ENCODE results near the gene CRISP2. TPM values are rescaled to one million over a fixed set of nuclear protein-coding genes. Genes with fewer than 3 reads are reported as not detected.

CRISP2 gene
- total RNA-seq, 1 experiment from 2014 or later: not detected

GRCh38 chr6:49720372-49720771 is 7.0 kb upstream of the CRISP2 start:
- no peak for TF ChIP-seq CTCF (IDR thresholded peaks at IDR 0.05; ENCODE audit: insufficient read depth in 1 of 2, low read depth in 1 of 2, low read length in 1 of 2, severe bottlenecking in 1 of 2, unreplicated experiment in 1 of 2)
- Mint-ChIP-seq H3K27me3 (ENCODE audit: insufficient read depth, unreplicated experiment) (no peaks in the 10 kb centered on the region), H3K36me3 (ENCODE audit: insufficient read depth, unreplicated experiment) (no peaks in the 10 kb centered on the region), H3K9me3 (ENCODE audit: unreplicated experiment) (no peaks in the 10 kb centered on the region), H3K4me1 (ENCODE audit: low read depth, unreplicated experiment) (no peaks in the 10 kb centered on the region), H3K27ac (ENCODE audit: unreplicated experiment) (no peak overlapping the region), H3K4me3 (ENCODE audit: unreplicated experiment) (no peak overlapping the region)
- no peaks in the 10 kb centered on the region for H3K36me3 ChIP-seq (ENCODE audit: control insufficient read depth, insufficient read depth, low read length)
- H3K9me3 ChIP-seq: no peaks in the 10 kb centered on the region
- no peaks in the 10 kb centered on the region for H3K27me3 ChIP-seq (replicated peaks; ENCODE audit: control insufficient read depth, insufficient read depth, low read length)
- ChIA-PET POLR2A (no interaction called here), CTCF (no interaction called here)
- no peaks in the 10 kb centered on the region for H3K4me1 ChIP-seq
- no peak overlapping the region for H3K4me3 ChIP-seq (ENCODE audit: low read depth, low read length)
- no TSS peak for BruUV-seq (replicated peaks)
- intact Hi-C loops (cut with micrococcal nuclease; ENCODE audit: unreplicated experiment): no loop called here
- DNase-seq: no peak

GRCh38 chr6:49698478-49698877 is 14.9 kb downstream of the CRISP2 start:
- intact Hi-C loops (cut with micrococcal nuclease; ENCODE audit: unreplicated experiment): no loop called here
- no peaks in the 10 kb centered on the region for H3K9me3 Mint-ChIP-seq (ENCODE audit: unreplicated experiment)
- H3K27ac Mint-ChIP-seq (ENCODE audit: unreplicated experiment): no peak overlapping the region
- no TSS peak for BruUV-seq (replicated peaks)
- H3K9me3 ChIP-seq: peaks cover 4% of the 10 kb centered on the region
- no peak overlapping the region for H3K4me3 Mint-ChIP-seq (ENCODE audit: unreplicated experiment)
- H3K27me3 ChIP-seq (replicated peaks; ENCODE audit: control insufficient read depth, insufficient read depth, low read length): no peaks in the 10 kb centered on the region
- H3K4me1 ChIP-seq: no peaks in the 10 kb centered on the region
- POLR2A ChIA-PET: no interaction called here
- CTCF ChIA-PET: no interaction called here
- no peaks in the 10 kb centered on the region for H3K36me3 ChIP-seq (ENCODE audit: control insufficient read depth, insufficient read depth, low read length)
- no peaks in the 10 kb centered on the region for H3K4me1 Mint-ChIP-seq (ENCODE audit: low read depth, unreplicated experiment)
- H3K27me3 Mint-ChIP-seq (ENCODE audit: insufficient read depth, unreplicated experiment): no peaks in the 10 kb centered on the region
- no peak for TF ChIP-seq CTCF (IDR thresholded peaks at IDR 0.05; ENCODE audit: insufficient read depth in 1 of 2, low read depth in 1 of 2, low read length in 1 of 2, severe bottlenecking in 1 of 2, unreplicated experiment in 1 of 2)
- H3K4me3 ChIP-seq (ENCODE audit: low read depth, low read length): no peak overlapping the region
- no peaks in the 10 kb centered on the region for H3K36me3 Mint-ChIP-seq (ENCODE audit: insufficient read depth, unreplicated experiment)
- no peak for DNase-seq

- Mint-ChIP-seq H3K27me3 (ENCODE audit: insufficient read depth, unreplicated experiment) (no peaks in the 10 kb centered on the region), H3K4me1 (ENCODE audit: low read depth, unreplicated experiment) (no peaks in the 10 kb centered on the region), H3K27ac (ENCODE audit: unreplicated experiment) (no peak overlapping the region), H3K9me3 (ENCODE audit: unreplicated experiment) (peaks cover 7% of the 10 kb centered on the region), H3K4me3 (ENCODE audit: unreplicated experiment) (no peak overlapping the region), H3K36me3 (ENCODE audit: insufficient read depth, unreplicated experiment) (no peaks in the 10 kb centered on the region)
- DNase-seq: no peak
- intact Hi-C loops (cut with micrococcal nuclease; ENCODE audit: unreplicated experiment): no loop called here
- TF ChIP-seq CTCF (IDR thresholded peaks at IDR 0.05; ENCODE audit: insufficient read depth in 1 of 2, low read depth in 1 of 2, low read length in 1 of 2, severe bottlenecking in 1 of 2, unreplicated experiment in 1 of 2): no peak
- CTCF ChIA-PET: no interaction called here
- Histone ChIP-seq H3K4me1 (no peaks in the 10 kb centered on the region), H3K9me3 (peaks cover 8% of the 10 kb centered on the region), H3K36me3 (ENCODE audit: control insufficient read depth, insufficient read depth, low read length) (no peaks in the 10 kb centered on the region), H3K27me3 (replicated peaks; ENCODE audit: control insufficient read depth, insufficient read depth, low read length) (no peaks in the 10 kb centered on the region), H3K4me3 (ENCODE audit: low read depth, low read length) (no peak overlapping the region)
- no TSS peak for BruUV-seq (replicated peaks)
- POLR2A ChIA-PET: no interaction called here
Measured at GRCh38 chr6:49693512-49693911, 19.8 kb downstream of the CRISP2 start.
